Ishikawa (cell line): ENCODE results near the gene WSCD1.

ENCODE experiments used
- CEBPB ChIP-seq: IDR thresholded peaks from 2 replicates; pipeline ENCODE4 v1.6.1; 2012
- CREB1 ChIP-seq: IDR thresholded peaks from 2 replicates; pipeline ENCODE4 v1.6.1; 2012; ENCODE audit warnings: low read depth
- EGR1 ChIP-seq: IDR thresholded peaks from 2 replicates; pipeline ENCODE4 v1.6.1; 2012
- EP300 ChIP-seq: IDR thresholded peaks from 2 replicates; pipeline ENCODE4 v1.6.1; 2012; ENCODE audit warnings: borderline replicate concordance
- FOXM1 ChIP-seq: IDR thresholded peaks from 2 replicates; pipeline ENCODE4 v1.6.1; 2012; ENCODE audit warnings: low read depth, borderline replicate concordance
- NFIC ChIP-seq: IDR thresholded peaks from 2 replicates; pipeline ENCODE4 v1.6.1; 2012
- RAD21 ChIP-seq: IDR thresholded peaks from 2 replicates; pipeline ENCODE4 v1.6.1; 2012; ENCODE audit warnings: low read depth
- TAF1 ChIP-seq: IDR thresholded peaks from 2 replicates; pipeline ENCODE4 v1.6.1; 2012; ENCODE audit warnings: low read depth, mild to moderate bottlenecking
- TCF12 ChIP-seq: IDR thresholded peaks from 2 replicates; pipeline ENCODE4 v1.6.1; 2012; ENCODE audit warnings: low read depth
- TEAD4 ChIP-seq: IDR thresholded peaks from 2 replicates; pipeline ENCODE4 v1.6.1; 2012
- YY1 ChIP-seq: IDR thresholded peaks from 2 replicates; pipeline ENCODE4 v1.6.1; 2012; ENCODE audit warnings: low read depth
- ZBTB7A ChIP-seq: IDR thresholded peaks from 2 replicates; pipeline ENCODE4 v1.6.1; 2012; ENCODE audit warnings: low read depth
- TF ChIP-seq, protein P1 (sequence below): IDR thresholded peaks from 2 replicates; pipeline ENCODE4 v1.6.1; 2012; ENCODE audit warnings: low read depth, mild to moderate bottlenecking
- TF ChIP-seq, protein P2 (sequence below): IDR thresholded peaks from 2 replicates; pipeline ENCODE4 v1.6.1; 2012
- TF ChIP-seq, protein P3 (sequence below): IDR thresholded peaks from 2 replicates; pipeline ENCODE4 v1.6.1; 2012

The WSCD1 gene

DNA sequence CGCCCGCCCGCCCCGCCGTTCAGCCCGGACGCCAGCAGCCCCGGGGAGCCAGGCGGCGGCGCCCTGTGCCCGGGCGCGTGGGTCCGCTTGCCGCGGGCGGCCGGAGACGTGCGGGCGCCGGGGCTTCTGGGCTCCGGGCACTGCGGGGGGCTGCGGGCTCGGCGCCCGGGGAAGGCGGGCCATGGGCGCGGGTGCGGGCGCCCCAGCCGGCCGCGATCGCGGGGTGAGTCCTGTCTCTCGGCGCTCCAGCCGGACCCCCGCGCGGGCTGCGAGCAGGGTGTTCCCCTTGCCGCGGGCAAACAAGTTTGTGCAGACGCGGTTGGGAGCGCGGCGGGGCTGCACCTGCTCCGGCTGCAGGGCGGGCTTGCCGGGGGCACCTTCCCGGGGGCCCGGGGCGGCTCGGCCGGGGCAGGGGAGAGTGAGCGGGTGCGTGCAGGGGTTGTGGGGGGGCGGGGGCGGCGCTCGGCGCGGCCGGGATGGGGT, 292 bp downstream of the WSCD1 start:
- TF ChIP-seq NFIC (no peak), EGR1 (no peak), TCF12 (no peak), EP300 (no peak), YY1 (no peak), CEBPB (no peak), RAD21 (no peak), TEAD4 (no peak), FOXM1 (no peak), ZBTB7A (no peak), TAF1 (no peak), CREB1 (no peak)
- TF ChIP-seq, protein P1, sequence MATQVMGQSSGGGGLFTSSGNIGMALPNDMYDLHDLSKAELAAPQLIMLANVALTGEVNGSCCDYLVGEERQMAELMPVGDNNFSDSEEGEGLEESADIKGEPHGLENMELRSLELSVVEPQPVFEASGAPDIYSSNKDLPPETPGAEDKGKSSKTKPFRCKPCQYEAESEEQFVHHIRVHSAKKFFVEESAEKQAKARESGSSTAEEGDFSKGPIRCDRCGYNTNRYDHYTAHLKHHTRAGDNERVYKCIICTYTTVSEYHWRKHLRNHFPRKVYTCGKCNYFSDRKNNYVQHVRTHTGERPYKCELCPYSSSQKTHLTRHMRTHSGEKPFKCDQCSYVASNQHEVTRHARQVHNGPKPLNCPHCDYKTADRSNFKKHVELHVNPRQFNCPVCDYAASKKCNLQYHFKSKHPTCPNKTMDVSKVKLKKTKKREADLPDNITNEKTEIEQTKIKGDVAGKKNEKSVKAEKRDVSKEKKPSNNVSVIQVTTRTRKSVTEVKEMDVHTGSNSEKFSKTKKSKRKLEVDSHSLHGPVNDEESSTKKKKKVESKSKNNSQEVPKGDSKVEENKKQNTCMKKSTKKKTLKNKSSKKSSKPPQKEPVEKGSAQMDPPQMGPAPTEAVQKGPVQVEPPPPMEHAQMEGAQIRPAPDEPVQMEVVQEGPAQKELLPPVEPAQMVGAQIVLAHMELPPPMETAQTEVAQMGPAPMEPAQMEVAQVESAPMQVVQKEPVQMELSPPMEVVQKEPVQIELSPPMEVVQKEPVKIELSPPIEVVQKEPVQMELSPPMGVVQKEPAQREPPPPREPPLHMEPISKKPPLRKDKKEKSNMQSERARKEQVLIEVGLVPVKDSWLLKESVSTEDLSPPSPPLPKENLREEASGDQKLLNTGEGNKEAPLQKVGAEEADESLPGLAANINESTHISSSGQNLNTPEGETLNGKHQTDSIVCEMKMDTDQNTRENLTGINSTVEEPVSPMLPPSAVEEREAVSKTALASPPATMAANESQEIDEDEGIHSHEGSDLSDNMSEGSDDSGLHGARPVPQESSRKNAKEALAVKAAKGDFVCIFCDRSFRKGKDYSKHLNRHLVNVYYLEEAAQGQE, result no peak
- TF ChIP-seq, protein P2, sequence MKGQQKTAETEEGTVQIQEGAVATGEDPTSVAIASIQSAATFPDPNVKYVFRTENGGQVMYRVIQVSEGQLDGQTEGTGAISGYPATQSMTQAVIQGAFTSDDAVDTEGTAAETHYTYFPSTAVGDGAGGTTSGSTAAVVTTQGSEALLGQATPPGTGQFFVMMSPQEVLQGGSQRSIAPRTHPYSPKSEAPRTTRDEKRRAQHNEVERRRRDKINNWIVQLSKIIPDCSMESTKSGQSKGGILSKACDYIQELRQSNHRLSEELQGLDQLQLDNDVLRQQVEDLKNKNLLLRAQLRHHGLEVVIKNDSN, result no peak
- TF ChIP-seq, protein P3, sequence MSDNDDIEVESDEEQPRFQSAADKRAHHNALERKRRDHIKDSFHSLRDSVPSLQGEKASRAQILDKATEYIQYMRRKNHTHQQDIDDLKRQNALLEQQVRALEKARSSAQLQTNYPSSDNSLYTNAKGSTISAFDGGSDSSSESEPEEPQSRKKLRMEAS, result no peak

DNA sequence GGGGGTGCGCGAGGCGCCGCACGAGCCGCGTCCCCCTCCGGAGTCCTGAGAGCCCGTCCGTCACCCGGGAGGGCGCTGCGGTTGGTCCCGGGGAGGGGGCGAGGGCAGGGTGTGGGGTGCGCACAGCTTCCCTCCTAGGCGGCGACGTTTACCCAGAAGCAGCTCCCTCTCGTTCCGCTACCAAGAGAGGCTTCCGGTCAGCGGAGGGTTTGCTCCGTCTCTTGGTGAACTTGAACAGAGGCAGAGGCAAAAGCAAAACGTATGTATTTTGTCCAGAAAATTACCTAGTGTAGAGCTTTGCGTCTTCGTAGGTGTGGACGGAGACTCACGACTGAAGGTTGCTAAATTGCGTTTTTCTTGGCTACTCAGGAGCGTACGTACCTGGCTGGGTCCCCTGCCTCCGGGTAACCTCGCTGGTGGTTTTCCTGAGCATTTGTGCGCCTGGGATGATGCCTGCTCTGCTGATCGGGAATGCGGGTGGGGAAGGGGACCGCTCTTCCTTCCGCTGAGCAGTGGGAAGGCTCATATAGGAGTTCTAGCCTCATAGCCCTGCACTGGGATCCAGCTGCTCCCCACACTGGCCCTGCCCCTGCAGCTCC, 833 bp downstream of the WSCD1 start:
- TF ChIP-seq EP300 (no peak), YY1 (no peak), TCF12 (no peak), NFIC (no peak), CREB1 (no peak), RAD21 (no peak)
- TF ChIP-seq, protein P2, result no peak
- TF ChIP-seq, protein P1, result no peak
- TF ChIP-seq, protein P3, result no peak

DNA sequence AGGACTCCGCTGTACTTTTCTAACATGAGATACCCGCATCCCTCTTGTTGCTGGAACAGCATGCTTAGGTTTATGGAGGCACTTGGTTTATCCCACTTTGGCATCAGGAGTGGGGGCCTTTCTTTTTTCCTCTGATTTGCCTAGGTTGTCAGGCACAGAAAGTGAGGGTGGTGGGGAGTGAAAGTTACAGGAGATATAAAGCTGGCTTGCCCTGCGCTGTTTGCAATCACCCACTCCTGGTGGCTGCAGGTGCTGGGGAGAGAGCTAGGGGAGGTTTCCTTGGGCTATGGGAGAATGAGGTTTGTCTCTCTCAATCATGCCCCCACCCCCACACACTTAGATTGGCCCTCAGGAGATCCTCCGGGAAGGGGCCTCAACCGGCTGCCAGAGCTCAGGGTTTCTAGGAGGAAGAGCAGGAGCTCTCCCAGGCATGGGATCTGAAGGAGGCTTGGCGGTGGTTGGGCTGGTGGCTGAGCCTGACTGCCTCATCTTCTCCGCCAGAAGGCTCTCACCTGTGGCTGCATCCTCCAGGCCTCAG, 1.4 kb downstream of the WSCD1 start:
- TF ChIP-seq TAF1, result no peak
- TF ChIP-seq NFIC, result no peak
- TF ChIP-seq, protein P3, result no peak
- TF ChIP-seq CREB1, result no peak
- no peak for TF ChIP-seq RAD21
- TF ChIP-seq, protein P1, result no peak
- TF ChIP-seq EGR1, result no peak
- TF ChIP-seq TEAD4, result no peak
- no peak for TF ChIP-seq YY1
- no peak for TF ChIP-seq FOXM1
- TF ChIP-seq ZBTB7A, result no peak
- no peak for TF ChIP-seq EP300
- TF ChIP-seq CEBPB, result no peak
- TF ChIP-seq TCF12, result no peak
- TF ChIP-seq, protein P2, result no peak
